Measurements from ENCODE around the gene HTRA3. TPM values are rescaled to one million over a fixed set of nuclear protein-coding genes. Genes with fewer than 3 reads are reported as not detected.

The HTRA3 gene
- total and polyA plus RNA-seq, 2 of the 4 experiments (the other 2 are of a cell fraction): 1.3 to 9.5 TPM

GRCh38 chr4:8245884-8246833, 23.4 kb upstream of the HTRA3 start (continued):
- TF ChIP-seq RCOR1 (IDR thresholded peaks at IDR 0.05; ENCODE audit: insufficient replicate concordance, low read length) (no peak), FOS (IDR thresholded peaks at IDR 0.05; ENCODE audit: low read depth, low read length) (no peak), RFX5 (IDR thresholded peaks at IDR 0.05; ENCODE audit: low read depth, low read length) (no peak), MAZ (IDR thresholded peaks at IDR 0.05; ENCODE audit: borderline replicate concordance, low read depth, low read length) (no peak), MAFK (IDR thresholded peaks at IDR 0.05; ENCODE audit: low read depth, low read length) (no peak), CEBPB (IDR thresholded peaks at IDR 0.05; ENCODE audit: low read depth, low read length) (no peak), CHD1 (IDR thresholded peaks at IDR 0.05; ENCODE audit: low read depth, low read length) (no peak)

All from IMR-90 (cell line).